DND-41 (cell line): ENCODE data around the gene FLG2.
A peak's percentile ranks its signal among the peaks of the same experiment; 100 is the strongest.

Experiments used
- EZH2 ChIP-seq: IDR thresholded peaks from 3 replicates; pipeline ENCODE4 v1.6.1; 2012; ENCODE audit warnings: borderline replicate concordance, low read depth, mild to moderate bottlenecking, moderate library complexity, low read length, inconsistent platforms; ENCODE audit not compliant: severe bottlenecking
- TF ChIP-seq, protein P1 (sequence below): IDR thresholded peaks from 2 replicates; pipeline ENCODE4 v1.5.1; 2012; ENCODE audit warnings: borderline replicate concordance, low read length, moderate library complexity, mild to moderate bottlenecking; ENCODE audit not compliant: poor library complexity, severe bottlenecking; ENCODE audit errors: extremely low read depth

- TF ChIP-seq, protein P1, sequence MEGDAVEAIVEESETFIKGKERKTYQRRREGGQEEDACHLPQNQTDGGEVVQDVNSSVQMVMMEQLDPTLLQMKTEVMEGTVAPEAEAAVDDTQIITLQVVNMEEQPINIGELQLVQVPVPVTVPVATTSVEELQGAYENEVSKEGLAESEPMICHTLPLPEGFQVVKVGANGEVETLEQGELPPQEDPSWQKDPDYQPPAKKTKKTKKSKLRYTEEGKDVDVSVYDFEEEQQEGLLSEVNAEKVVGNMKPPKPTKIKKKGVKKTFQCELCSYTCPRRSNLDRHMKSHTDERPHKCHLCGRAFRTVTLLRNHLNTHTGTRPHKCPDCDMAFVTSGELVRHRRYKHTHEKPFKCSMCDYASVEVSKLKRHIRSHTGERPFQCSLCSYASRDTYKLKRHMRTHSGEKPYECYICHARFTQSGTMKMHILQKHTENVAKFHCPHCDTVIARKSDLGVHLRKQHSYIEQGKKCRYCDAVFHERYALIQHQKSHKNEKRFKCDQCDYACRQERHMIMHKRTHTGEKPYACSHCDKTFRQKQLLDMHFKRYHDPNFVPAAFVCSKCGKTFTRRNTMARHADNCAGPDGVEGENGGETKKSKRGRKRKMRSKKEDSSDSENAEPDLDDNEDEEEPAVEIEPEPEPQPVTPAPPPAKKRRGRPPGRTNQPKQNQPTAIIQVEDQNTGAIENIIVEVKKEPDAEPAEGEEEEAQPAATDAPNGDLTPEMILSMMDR, result peak; percentile 43
- no peak for TF ChIP-seq EZH2
Measured at GRCh38 chr1:152398812-152399698, 39.2 kb upstream of the FLG2 start.
